DMS153 treated with DMSO at 0.1 percent for 48 hours (cell line): ENCODE data around the gene TYW1.
"Not testable (repeated sequence)": the region's sequence is repeated elsewhere in the genome, so short reads cannot be mapped to it uniquely, and the experiment has no call there.

Experiments
- DNase-seq: peaks from one replicate; lab custom pipeline; 2025; ENCODE audit not compliant: unreplicated experiment; lab: John Stamatoyannopoulos, UW

TYW1 gene

DNA sequence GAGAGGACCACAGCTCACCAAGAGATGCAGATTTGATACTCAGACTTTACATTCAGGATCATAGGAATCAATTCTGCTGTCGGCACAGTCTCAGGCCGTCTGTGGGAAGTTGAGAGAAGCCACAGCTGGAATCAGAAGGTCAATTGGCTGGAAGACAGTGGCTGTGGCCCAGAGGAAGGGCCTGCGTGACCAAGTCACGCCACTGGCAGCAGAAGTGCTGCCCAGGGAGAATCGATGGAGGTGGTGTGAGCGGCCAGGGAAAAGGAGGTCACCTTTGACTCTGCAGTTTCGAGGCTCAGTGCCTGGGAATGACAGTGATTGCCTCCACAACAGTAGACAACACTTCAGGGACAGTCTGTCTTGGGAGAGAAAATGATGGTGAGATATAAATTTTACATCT lies 239.6 kb downstream of the TYW1 start:
- DNase-seq: not testable (repeated sequence)

DNA sequence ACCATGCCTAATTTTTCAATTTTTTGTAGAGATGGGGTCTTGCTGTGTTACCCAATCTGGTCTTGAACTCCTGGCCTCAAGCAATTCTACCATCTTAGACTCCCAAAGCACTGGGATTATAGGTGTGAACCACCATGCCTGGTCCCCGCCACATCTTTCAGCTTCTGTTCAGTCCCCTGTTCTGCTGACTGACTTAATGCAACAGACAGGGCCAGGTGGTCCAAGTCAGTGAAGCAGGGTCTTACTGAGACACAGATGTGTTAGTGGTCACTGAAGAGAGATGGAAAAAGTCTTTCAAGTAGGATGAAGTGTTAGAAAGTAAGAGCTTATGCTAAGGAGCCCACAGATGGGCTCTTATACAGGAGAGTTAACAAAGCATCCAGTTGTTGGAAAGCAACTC lies 246.2 kb downstream of the TYW1 start:
- DNase-seq: not testable (repeated sequence)

DNA sequence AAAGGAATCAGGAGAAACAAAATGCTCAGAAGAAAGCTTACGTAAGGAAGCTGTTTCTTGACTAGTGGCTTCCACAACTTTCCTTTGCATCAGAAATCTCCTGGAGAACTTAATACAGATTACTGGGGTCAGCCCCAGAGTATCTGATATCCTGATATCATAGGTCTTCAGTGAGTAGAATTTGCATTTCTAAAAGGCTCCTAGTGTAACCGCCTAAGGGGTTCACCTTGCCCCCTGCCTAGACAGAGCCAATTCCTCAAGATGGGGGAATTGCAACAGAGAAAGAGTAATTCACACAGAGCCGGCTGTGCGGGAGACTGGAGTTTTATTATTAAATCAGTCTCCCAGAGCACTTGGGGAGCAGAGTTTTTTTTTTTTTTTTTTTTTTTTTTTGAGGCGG lies 251.7 kb downstream of the TYW1 start:
- not testable (repeated sequence) for DNase-seq

DNA sequence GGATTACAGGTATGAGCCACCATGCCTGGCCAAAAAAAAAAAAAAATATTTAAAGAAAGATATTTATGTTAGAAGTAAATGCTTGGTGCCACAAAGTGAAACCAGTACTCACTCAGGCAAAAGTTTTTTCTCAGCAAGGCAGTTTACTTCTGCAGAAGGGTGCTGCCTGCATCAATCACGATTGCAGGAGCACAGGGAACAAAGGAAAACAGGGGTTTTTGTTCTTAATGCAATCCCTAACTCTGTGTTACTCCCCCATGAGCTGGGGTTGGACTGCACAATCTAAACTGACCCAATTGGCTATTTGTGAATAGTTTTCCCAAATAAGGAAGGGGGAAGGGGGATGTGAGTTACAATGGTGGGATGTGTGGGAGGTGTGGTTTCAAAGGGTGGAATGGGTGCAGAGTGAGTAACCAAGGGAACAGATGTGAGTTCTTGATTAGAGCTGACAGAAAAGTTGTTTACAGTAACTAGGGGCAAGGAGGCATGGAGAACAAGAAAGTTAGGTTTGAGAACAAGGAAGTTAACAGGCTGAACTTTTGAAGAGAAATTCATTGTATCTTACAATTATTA lies 255.4 kb downstream of the TYW1 start:
- no peak for DNase-seq

DNA sequence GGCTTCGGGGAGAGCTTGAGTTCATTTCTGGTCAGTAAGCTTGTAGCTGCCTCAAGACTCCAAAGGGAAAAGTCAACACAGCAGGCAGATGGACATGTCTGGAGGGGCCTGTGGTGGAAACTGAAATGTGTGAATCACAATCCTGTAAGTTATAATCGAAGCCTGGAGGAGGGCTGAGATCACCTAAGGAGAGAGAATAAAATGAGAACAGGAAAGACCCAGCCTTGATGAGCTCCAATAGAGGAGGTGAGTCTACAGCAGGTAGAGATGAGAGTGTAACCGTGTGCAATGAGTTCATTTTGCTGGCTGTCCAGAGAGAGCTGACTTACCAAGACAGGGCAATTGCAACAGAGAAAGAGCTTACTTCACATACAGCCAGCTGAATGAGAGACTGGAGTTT lies 258.4 kb downstream of the TYW1 start:
- not testable (repeated sequence) for DNase-seq

DNA sequence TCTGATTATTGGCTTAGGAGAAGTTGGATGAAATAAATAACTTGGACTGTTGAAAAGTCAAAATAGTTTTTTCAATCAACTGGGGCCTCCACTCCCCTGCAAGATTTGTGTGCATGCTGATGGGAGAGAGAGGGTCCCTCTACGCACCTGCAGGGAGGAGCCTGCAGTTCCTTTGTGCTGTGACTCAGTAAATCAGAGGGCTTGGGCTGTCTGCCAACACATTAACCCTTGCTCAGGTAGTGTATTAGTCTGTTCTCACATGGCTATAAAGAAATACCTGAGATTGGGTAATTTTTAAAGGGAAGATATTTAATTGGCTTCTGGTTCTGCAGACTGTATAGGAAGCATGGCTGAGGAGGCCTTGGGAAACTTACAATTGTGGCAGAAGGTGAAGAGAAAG lies 261.1 kb downstream of the TYW1 start:
- DNase-seq: not testable (repeated sequence)

DNA sequence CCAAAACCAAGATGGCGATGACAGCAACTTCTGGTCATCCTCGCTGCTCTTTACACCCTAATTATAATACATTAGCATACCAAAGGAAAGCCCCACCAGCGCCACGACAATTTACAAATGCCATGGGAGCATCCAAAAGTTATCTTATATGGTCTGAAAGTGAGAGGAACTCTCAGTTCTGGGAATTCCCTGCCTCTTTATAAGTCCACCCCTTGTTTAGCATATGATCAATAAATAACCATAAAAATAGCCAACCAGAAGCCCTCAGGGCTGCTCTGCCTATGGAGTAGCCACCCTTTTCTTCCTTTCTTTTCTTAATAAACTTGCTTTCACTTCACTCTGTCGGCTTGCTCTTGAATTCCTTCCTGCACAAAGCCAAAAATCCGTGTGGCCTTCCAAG lies 262.7 kb downstream of the TYW1 start:
- not testable (repeated sequence) for DNase-seq

DNA sequence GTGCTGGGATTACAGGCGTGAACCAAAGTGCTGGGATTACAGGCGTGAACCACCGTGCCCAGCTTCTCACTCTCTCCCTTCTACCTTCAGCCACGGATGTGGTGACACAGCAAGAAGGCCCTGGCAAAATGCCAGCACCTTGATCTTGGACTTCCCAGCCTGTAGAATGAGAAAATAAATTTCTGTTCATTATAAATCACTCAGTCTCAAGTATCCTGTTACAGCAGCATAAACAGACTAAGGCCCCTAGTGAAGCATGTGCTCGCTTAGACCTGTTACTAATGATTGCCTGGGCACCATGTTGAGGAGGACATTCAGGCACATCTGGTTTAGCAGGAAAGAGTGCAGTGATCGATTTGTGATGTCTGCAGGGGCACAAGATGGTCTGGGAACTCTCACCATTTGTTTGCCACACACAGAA lies 263.5 kb downstream of the TYW1 start:
- DNase-seq: not testable (repeated sequence)

DNA sequence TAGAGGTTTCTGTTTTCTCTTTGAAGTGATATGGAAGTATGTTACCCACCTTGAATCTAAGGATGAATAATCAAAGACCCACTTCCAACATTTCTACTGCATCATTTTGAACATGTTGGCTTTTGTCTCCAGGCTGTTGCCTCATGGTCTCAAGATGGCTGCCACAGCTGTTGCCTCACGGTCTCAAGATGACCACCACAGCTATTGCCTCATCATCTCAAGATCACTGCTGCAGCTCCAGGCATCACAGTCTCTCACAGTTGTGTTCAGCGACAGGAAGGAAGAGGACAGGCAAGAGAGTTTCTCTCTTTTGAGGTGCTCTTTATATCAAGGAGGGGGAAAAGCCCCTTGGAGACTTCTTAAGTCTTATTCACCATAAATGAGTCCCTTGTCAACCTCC lies 267.4 kb downstream of the TYW1 start:
- DNase-seq: not testable (repeated sequence)

DNA sequence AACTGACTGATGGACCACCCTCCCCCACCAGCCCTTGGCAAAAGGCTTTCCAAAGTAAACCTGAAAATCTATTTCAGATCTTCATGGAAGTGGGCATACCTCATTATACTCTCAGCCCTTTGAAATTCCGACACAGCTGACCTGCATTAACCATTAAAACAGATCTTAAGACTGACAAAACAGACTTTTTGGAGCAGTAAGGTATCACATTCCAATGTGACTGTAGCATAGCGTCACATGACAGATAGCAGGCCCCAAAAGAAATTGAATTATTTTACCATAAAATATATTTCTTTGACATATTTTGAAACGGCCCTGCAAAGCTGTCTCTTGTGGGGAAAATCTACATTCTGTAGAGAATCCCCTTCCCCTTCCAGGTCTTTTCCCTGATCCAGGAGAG lies 269.4 kb downstream of the TYW1 start:
- DNase-seq: not testable (repeated sequence)

DNA sequence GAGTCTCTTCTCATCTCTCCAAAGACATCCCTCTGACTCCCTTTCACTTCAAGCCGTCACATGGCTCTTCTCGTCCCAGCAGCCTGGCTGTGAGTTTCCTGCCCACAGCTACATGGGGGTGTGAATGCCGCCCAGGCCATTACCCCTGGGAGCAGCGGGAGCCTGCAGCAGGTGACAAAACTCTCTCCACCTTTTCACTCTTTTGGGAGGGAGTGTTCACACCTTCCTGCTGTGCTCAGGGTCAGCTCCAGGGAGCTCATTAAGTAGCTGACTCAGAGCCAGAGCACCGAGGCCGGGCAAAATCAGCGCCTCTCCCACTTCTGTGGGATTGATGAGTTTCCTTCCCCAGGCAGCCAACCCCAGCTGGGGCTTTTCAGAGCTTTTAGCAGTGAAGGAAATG lies 271.3 kb downstream of the TYW1 start:
- DNase-seq: peak; percentile 4

DNA sequence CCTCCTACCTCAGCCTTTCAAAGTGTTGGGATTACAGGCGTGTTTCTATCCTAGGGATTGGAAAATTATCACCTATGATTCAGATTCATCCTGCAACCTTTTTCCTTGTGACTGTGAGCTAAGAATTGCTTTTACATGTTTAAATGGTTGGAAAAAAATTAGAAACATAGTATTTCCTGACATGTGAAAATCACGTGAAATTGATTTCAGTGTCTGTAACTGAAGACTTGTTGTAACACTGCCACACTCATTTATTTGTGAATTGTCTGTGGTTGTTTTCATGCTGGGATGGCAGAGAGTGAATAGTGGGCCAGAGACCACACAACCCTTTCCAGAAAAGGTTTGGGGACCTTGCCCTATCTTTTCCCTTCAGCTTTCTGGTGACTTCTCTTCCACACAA lies 273.3 kb downstream of the TYW1 start:
- not testable (repeated sequence) for DNase-seq
